A549 (cell line): ENCODE measurements around the gene VWA5B1.

Experiments
- EP300 ChIP-seq, 2 experiments: fragments of >200 bp; sonication (Bioruptor Twin); formaldehyde crosslinking; IDR thresholded peaks; 2 replicates in 1 of 2; 3 replicates in 1 of 2; pipeline ENCODE4 v1.6.1; 2016 to 2017
- POLR2A ChIP-seq: IDR thresholded peaks from 2 replicates; pipeline ENCODE4 v1.6.1; 2012; ENCODE audit warnings: mild to moderate bottlenecking, low read length
- RCOR1 ChIP-seq: fragments of 150-350 bp; IDR thresholded peaks from 2 replicates; pipeline ENCODE4 v1.6.1; 2014; ENCODE audit warnings: antibody characterized with exemption, low read length, low read depth
- SREBF2 ChIP-seq: fragments of 450-650 bp; IDR thresholded peaks from 2 replicates; pipeline ENCODE4 v1.6.1; 2014; ENCODE audit warnings: mild to moderate bottlenecking, moderate library complexity

- TF ChIP-seq RCOR1 (no peak), EP300 (IDR thresholded peaks at IDR 0.05) (no peak), SREBF2 (no peak), POLR2A (no peak)
Measured at GRCh38 chr1:20398744-20399143, 108.1 kb downstream of the VWA5B1 start.
